HG03045 (cell line): ENCODE results near the gene CABP7.

Source experiments
- ATAC-seq: cut with Tn5 transposase; IDR thresholded peaks from one replicate; pipeline ENCODE4 v1.9.1; 2021; ENCODE audit warnings: mild to moderate bottlenecking, moderate library complexity; ENCODE audit not compliant: unreplicated experiment

The CABP7 gene

GRCh38 chr22:29702000-29702930 is 17.5 kb upstream of the CABP7 start:
- ATAC-seq = no peak

DNA sequence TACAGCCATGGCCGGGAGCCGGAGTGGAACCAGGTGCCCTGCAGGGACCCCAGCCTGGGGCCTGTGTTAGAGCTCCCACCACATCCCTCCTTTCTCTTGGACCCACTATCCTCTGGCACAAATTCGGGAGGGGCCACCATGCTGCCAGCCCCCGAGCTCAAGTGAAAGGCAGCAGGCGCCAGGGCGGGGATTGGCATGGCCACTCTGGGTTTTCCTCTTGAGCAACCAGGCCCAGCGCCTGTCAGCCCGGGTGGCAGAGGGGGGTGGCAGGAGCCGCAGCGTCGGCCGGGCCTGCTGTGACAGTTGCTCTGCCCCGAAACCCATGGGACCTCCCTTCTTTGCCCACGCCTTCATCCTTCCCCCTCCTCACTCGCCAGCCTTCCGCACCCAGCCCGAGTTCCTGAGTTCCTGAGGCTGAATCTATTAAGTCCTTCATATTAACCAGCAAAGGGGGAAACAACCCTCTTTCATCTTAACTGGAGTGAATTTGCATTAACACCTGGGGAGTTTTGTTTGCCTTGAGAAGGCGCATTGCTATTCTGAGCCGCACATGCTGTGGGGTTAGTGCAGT is 16.8 kb upstream of the CABP7 start:
- ATAC-seq = no peak

- ATAC-seq = no peak
These were observed 16.1 kb upstream of the CABP7 start for GRCh38 chr22:29703569-29704195.

GRCh38 chr22:29704528-29705285 is 15.1 kb upstream of the CABP7 start:
- no peak for ATAC-seq

GRCh38 chr22:29705651-29706050 is 14.2 kb upstream of the CABP7 start:
- ATAC-seq = no peak

DNA sequence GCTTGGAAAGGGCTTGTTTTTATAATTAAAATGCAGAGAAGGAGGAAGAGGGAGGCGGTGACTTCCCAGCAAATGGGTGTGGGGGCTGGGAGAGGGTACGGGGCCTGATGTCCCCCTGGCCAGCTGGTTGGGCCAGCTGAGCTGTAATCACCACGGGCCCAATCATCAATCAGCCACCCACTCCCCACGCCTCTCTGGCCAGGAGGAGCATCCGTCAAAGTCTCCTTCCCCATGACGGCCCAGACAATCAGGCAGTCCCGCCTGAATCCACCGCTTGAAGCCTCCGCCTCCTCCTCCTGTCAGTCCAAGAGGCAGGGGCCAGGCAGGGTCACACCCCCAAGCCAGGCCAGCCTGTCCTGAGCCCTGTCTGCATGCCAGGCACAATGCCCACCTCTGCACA is 13.3 kb upstream of the CABP7 start:
- ATAC-seq = no peak

DNA sequence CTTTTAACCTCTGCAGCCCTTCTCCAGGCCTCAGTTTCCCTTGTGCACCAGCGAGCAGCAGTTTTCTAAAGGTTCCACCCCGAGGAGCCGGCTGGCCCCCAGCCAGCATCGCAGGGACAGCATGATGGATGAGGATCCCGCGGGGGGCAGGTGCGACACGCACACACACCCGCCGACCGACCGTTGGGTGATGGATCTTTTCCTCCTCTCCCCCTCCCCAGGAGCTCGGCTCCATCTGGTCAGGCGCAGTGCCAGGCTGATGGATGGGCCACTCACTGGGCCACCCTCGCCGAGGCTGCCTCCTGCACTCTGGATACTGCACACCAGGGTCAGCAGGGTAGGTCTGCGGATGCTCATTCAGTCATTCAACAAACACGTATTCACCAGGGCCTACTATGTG is 12.8 kb upstream of the CABP7 start:
- ATAC-seq = no peak

- ATAC-seq = no peak
These were observed 12.3 kb upstream of the CABP7 start for GRCh38 chr22:29707471-29707870.

- ATAC-seq = no peak
These were observed 9.6 kb upstream of the CABP7 start for GRCh38 chr22:29710193-29710592.

GRCh38 chr22:29710922-29711593 is 8.7 kb upstream of the CABP7 start:
- ATAC-seq = no peak

DNA sequence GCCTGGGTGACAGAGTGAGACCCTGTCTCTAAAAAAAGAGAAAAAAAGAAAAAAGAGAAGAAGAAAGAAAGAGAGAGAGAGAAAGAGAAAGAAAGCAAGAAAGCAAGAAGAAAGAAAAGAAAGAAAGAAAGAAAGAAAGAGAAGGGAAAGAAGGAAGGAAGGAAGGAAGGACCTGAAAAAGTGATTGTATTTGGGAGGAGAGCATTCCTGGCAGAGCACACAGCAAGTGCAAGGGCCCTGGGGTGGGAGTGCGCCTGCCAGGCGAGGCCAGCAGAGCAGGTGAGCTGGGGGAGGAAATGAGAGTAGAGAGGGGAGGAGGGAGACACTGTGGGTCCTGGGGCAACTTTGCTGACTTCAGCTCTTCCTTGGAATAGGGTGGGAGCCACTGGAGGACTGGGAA is 7.7 kb upstream of the CABP7 start:
- no peak for ATAC-seq

DNA sequence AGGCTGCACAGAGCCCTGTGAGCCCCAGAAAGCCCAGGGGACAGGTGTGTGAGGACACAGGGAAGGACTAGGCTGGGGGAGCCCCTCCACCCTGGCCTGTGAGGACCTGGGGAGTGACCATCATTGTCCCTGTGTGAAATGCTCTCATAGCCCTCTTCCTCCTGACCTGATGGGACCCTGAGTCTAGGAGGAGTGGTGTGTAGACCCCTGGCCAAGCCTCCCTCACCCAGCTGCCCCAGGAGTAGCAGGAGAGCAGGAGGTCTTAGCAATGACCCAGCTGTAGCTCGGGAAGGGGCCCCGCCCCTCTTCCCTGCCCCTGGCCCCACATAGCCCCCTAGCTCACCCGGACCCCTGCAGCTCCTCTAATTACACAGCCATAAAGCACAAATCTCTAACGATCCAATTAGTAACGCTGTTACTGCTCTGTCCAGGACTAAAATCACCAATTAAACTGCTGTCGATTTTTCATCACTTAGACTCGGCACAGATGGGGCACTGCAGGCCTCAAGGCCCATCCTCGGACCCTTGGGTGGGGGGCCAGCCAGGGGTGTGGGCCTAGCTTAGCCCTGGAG is 6.6 kb upstream of the CABP7 start:
- ATAC-seq = no peak

DNA sequence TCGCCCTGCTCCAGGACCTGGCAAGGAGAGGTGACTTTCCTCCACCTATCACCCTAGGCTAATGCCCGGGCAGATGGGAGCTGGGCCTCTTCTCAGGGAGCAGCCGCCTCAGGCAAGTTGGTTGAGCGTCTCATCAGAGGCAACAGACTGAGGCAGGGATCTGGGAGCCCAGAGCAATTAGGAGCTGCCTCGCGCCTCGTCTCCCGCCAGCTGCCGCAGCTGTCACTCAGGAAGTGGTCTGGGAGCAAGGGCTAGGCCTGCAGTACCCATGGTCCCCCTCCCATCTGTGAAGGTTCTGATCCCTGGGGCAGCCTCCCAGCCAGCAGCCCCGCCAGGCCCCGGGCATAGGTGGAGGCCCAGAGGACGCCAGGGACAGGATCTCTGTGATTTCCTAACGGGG is 4.6 kb upstream of the CABP7 start:
- ATAC-seq = no peak

- no peak for ATAC-seq
These were observed 4.1 kb upstream of the CABP7 start for GRCh38 chr22:29715705-29716104.

GRCh38 chr22:29716814-29717545 is 2.8 kb upstream of the CABP7 start:
- ATAC-seq = no peak

- no peak for ATAC-seq
These were observed 2.0 kb upstream of the CABP7 start for GRCh38 chr22:29717789-29718188.

GRCh38 chr22:29718949-29719898 is 579 bp upstream of the CABP7 start:
- ATAC-seq = no peak

DNA sequence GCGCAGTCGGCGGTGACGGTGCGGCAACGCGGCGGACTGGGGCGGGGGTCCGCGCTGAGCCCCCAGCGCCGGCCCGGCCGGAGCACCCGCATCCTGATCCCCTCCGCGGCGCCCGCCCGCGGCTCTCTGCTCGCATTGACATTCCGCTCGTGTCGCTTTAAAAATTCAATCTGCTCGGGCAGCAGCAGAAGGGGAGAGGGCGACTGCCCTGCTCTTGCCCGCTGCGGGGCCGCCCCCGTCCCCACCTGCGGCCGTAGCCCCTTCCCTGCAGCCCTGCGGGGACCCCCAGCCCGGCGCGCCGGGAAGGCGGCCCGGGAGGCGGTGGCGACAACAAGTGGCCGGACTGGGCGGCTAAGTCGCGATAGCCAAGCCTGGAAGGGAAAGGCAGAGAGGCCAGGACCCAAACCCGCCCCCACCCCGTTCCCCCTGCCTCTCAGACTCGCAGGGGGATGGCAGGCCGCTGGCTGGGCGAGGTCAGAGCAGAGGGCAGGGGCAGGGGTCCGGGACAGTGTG is 1.1 kb downstream of the CABP7 start:
- ATAC-seq = no peak
